ENCODE data around the gene KCNMA1. TPM values are rescaled to one million over a fixed set of nuclear protein-coding genes. Genes with fewer than 3 reads are reported as not detected.
A peak's percentile ranks its signal among the peaks of the same experiment; 100 is the strongest.

The KCNMA1 gene
- total RNA-seq, 1 experiment from 2014 or later = 139 TPM

DNA sequence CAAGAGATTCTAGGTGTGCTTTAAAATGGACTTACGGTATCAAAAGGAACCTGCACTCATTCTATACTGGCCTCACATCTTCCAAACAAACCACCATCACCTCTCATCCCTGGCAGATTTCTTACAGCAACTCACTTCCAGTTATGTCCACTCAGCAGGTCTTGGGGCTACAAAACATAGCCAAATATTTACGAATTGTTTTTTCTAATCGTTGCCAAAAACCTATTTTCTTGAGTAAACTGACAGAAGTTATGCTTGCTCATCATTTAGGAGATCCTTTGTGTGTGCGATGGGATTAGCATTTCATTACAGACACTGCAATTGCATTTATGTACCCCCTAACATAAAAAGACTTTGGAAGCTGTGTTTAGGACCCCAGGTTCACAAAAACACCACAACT lies 2.7 kb downstream of the KCNMA1 start:
- DNase-seq (ENCODE audit: low read depth) = no peak

DNA sequence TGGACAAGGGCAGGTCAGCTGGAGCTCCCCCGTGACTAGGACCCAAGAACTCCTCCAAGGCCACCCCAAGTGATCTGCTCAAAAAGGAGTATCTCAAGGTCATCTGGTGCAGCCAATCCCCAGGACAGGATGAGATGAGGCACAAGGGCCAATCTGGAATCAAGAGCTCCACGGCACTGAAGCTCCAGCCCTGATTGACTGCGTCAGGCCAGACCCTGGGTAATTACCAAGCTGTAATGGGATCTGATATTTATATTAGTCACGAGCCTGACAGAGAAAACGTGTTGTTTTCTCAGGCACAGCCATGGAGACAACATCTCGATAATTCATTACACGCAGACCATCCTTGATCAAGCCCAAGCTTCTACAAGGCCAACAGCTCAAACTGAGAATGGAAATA lies 4.2 kb downstream of the KCNMA1 start:
- peak; percentile 37 for DNase-seq (ENCODE audit: low read depth)

DNA sequence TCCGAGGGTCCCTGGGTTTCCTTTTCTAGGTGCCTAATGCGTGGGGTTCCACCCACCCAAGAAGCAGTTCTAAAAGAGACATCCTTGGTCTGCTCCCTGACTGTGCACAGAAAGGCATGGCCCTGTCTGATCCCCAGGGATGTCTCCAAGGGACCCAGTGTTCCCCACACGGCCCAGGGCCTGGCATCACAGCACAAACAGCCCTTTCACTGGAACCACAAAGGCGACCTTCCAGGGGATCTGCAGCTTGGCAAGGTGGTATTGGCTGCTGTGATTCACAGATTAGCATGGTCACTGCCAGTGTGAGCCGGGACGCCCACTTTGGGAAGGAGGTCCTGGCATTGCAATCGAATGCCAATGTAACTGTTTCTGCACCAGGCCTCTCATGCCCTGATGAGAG lies 6.4 kb downstream of the KCNMA1 start:
- DNase-seq (ENCODE audit: low read depth) = no peak

DNA sequence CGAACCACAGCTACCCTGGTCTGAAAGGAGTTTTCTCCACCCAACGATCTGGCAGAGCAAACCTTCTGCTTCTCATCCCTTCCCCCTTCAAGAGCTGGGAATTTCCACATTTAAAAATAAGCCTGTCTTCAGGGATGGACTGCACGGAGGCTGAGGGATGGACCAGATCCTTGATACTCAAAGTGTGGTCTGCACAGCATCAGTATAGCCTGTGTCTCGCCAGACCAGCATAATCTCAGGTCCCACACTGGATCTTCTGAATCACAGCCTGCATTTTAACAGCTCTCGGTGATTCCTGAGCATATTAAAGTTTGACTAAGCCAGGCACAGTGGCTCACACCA lies 7.1 kb downstream of the KCNMA1 start:
- DNase-seq (ENCODE audit: low read depth) = no peak

DNA sequence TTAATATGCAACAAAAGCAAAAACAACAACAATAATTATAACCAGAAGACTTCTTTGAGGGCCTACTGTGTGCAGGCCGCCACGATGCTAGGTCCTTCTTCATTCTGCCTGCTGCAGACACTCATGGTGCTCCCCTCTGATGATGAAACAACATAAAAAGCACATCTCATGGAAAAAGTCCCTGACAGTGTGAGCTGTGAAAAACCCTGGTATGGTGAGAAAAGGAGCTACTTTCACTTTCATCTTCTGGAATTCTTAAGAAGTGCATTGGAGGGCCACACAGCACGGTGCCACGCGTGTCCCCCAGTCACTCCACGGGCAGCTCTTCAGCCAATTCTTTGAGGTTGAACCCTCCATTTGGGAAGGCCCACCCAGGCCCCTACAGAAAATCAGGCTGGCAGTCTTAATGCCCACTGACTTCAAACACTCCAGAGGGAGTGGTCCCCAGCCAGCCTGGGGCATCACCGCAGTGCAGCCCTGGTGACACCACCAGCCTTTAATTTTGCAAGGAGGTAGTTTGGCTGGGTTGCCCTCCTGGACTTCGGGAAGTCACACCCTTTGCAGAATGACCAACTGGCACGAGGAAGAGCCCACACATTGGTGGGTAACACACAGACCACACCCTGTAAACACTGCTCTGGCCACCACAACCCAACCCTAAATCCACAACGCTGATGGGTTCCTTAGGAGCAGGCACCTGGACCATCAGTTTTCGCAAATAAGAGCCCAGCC lies 7.7 kb downstream of the KCNMA1 start:
- no peak for DNase-seq (ENCODE audit: low read depth)

DNA sequence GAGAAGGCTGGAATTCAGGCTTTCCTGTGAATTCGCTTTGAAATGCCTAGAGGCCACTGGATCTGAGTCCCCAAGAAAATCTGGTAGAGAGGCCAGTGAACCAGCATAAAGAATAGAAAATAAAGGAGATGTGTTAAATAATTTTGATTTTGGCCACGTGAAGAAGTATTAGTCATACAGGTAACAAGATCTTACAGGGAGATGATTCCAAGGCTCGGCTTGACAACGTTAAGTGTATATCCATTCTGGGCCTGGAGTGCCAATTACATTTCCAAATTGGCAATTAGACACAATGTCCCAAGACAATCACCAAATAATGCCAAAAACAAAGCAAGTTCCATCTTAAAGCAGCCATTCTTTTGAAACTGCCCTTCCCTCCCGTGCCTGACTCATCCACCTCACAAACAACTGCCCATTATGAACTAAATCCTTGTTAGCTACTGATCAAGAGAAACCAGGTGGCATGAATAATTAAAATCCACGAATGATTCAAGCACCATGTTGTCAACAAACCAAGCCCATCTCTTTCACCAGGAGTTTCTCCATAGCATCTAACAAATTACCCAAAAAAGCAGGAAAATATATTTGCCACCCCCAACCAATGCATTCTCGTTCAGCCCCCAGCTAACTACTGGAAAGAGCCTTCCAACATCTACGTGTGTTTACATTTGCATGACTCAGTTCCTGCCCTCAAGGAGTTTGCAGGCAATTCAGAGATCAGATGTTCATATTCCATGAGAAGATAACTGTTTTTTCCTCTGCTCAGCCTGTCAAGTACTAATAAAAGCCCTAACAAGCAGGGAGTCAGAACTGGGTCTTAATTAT lies 8.5 kb downstream of the KCNMA1 start:
- peak; percentile 89 for DNase-seq (ENCODE audit: low read depth)

DNA sequence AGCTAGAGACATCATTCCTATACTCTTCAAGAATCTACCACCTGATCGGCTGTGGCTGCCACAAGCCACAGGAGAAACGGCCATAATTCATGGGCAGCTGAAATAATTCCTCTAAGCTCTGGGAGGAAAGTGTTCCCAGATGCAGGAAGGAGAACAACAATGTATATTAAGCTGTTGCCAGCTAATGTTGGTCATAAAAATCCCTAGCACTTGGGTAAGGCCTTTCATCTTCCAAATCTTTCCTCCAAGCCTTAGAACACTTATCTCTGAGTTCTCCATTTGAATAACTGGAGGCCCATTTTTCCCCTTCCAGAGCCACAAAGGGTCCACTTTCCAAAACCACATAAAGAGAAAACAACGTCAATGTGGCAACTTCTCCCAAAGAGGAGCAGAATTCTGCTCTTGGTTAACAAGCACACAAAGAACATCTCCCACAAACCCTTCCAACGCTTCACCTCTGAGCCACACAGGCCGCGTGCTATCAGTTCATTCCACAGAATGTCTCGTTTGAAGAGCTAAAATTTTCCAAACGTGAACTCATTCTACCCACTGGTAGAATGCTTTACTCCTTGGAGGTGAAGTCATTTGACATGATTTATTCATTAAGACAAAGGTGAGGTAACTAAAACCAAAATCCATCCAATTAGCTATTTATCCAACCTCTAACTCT lies 11.2 kb downstream of the KCNMA1 start:
- DNase-seq (ENCODE audit: low read depth) = peak; percentile 49

DNA sequence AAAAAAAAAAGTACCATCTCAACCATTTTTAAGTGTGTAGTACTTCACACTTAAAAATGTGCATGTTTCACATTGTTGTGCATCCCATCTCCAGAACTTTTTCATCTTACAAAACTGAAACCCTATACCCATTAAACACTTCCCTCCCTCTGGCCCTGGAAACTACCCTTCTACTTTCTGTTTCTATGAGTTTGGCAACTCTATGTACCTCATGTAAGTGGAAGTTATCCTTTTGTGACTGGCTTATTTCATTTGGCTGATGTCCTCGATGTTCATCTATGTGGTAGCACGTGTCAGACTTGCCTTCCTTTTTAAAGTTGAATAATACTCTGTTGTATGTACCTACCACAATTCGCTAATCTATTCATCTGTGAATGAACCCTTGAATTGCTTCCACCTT lies 12.2 kb downstream of the KCNMA1 start:
- no peak for DNase-seq (ENCODE audit: low read depth)

DNA sequence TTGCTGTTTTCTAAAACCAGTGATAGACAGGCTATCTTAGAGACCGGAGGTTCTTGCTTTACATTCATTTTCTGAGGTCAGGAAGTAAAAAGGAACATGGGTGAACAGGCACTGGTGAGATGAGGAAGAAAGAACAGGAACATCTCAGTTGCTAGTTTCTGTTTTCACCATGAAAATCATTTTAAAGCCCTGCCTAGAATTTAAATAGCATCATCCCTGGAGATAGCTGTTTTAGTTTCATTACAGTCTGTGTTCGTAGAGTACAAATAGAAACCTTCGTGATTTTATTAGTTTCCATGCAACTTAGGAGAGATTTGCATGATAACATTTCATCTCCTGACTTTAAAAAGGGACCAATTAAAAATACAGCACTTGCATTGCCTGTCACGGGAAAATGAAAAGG lies 14.7 kb downstream of the KCNMA1 start:
- no peak for DNase-seq (ENCODE audit: low read depth)

DNA sequence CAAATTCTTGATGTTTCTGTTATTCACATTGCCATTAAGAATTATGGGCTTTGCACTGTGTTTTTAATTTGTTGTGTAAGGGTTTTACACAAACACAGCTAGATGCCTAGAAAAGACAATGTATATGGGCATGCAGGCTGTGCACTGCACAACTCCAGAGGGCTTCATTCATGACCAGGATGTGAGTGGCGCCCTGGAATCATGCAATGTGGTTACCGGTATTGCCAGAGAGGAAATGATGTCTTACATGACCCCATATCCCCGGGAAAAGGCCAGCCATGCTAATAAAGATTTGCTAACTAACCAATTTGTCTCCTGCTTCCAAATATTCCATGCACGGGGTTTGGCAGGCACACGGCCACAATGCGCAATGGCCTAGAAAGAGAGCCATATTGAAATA lies 16.9 kb downstream of the KCNMA1 start:
- peak; percentile 84 for DNase-seq (ENCODE audit: low read depth)

DNA sequence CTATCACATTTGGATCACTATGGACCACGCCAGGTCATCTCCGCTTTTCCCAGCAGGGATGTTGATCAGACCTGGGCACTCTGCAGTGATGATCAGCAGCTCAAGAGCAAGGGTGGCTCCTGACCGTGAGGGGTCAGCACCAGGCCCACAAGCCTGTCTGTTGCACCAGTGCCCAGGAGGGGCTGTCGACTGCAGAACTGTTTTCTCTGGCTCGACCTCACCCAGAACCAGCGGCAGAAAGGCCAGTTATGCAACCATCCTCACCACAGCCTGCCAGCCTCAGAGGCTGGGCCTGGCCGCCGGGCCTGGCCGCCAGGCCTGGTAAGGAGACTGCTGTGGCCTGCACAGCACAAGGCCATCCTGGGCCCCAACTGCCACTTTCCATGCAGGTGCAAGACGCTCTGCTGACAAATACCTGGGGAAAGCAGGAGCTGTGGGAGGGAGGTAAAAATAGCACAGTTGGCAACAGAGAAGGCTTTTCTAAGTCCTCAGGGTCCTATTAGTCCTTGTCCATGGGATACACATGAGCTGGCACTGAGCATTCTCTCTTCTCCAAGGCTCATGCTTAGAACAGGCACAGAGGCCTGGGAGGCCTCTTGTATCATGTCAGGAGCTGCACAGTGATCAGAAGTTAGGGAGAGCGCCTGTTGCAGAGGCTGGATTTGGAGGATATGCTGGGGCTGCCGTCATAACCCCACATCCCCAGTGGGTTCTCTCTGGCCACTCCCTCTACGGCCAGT lies 17.5 kb downstream of the KCNMA1 start:
- no peak for DNase-seq (ENCODE audit: low read depth)

DNA sequence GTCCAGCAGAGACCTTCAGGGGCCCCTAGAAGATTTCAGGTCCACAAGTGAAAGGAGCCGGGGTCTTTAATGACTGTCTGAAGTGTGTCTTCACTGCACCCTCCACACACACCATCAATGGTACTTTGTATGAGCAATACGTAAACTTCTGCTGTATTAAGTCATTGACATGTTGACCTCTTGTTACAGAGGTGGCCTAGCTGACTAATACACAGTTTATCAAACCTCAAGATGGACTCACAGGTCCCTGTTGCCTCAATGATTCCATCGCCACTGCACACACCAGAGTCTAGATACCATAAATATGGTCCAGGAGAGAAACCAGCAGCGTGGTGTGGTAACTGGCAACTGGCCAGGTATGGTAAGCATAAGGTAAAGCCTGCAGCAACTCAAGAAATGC lies 19.5 kb downstream of the KCNMA1 start:
- DNase-seq (ENCODE audit: low read depth) = no peak

DNA sequence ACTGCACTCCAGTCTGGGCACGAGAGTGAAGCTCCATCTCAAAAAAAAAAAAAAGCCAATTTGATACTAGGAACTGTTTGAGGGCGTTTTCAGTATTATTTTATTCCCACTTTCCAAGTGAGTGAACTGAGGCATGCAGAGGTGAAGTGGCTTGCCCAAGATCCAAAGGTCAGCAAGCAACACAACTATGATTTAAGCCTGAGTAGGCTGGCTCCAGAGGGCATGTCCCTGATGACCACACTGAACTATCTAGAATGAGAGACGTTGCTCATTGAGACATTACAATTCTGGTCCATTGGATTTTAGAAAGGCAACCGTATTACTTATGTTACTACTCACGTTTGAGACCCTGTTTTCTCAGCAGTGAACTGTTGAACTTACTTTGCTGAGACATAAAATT lies 20.8 kb downstream of the KCNMA1 start:
- no peak for DNase-seq (ENCODE audit: low read depth)

DNA sequence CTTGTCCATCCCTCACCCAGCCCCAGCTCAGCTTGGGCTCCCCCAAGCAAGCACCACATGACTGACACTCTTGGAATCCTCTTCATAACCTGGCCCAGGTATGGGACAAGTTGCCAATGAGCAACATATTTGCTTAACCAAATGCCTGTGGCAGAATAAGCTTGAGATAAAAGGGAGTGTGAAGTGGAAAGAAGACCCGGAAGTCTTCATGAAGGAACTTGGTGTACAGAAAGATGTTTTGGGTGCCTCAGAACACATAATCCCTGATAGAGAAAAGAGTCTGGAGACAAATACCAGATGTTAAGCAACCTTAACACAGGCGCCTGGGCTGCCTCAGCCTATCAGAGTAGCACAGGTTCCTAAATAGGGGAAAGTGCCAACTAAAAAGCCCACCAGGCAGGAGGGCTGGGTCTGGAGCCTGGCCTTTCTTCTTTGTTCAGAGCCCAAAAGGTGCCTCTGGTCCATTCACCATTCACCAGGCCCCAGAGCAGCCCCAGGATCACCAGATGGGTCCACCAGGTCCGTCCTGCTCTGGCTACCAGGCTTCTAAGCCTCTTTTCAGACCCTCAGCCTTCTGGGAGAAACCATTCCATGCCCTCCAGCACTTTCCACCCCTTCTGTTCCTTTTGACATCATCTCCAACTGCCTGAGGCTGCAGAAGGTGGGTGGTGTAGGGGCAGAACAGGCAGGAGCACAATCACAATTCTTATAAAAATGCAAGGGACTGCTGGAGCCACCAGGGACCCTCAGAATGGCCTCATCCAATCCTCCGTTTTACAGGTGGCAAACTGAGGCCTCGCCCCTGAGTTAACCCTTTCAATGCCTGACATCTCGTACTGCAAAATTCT lies 22.6 kb downstream of the KCNMA1 start:
- DNase-seq (ENCODE audit: low read depth) = no peak

DNA sequence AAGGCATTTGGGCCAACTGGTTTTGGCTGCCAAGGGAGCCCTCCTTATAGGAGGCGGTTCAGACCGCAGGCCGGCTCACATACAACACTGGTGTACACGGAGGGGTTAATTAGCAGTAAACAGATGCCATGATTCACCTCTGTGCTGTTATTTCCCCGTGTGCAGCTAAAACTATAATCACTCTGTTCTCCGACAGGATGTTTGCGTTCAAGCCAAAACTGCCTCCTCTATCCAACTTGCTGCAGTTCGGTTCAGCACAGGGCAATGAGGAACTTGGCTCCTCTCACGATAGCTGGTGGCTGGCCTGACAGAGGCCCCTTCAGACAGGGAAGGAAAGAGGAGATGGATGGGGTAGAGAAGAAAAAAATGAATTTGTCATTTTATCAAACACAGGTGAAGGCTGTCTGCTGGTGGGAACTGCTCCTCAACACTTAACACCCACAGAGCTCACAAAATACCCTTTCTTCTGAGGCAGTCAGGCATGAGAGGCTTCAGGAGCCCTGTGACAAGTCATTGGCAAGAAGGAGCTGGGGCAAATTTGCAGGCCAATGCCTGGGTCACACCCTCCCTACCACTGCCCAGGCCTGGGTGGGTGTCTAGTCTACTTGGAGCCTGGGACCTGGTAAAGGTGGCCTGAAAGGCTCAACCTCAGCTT lies 24.0 kb downstream of the KCNMA1 start:
- no peak for DNase-seq (ENCODE audit: low read depth)

DNA sequence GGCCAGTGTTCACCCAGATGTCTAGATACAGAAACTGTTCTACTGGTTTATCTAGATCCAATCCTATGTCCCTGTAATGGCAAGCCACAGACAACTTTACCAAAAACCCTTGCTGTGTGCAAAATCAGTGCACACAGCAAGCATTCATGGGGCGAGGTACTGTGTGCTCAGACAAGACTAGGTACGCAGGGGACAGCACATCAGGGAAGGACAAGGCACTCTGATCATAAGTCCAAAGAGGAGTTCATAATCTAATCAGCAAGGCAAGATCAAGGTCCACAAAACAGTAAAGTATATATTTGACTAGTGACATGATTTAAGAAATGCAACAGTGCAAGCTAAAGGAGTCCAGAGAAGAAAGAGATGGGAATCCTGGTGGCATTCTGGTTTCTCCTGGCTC lies 25.9 kb downstream of the KCNMA1 start:
- DNase-seq (ENCODE audit: low read depth) = no peak

DNA sequence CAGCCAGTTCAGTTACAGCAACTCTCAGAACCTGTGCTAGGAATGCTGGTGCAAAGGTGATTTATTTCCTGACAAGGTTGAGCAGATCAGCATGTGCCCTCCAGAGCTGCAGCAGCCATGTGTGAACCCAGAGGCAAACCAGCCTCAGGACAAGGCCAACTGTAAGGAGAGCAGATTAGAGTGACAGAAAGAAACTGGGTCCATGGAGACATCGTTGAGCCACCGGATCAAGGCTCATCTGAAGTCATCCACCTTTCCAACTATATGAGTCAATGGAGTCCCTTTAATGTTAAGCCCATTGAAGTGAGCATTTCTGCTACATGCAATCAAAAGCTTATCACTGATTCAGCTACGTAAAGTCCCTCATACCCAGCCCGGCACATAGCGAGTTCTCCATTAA lies 26.4 kb downstream of the KCNMA1 start:
- DNase-seq (ENCODE audit: low read depth) = no peak

DNA sequence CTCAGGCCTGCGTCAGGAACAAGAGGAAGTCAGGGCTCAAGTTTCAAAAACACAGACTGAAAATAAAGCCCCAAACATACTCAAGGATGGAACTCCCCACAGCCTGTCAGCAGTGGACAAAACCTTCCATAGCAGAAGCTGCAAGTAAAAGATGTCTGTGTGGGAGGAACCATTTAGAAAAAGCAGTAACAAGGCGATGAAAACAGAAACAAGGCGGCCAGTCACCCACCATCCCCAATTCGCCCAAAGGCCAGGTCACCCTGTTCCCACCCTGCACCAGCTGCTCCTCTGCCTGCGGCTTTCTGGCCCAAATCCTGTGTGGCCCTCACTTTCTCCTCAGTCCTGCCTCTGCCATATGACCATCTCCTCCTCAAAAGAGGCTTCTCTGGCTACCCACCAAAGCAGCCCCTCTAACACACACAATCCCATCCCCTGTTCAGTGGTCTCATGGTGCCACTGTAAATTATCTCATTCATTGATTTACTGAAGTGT lies 27.8 kb downstream of the KCNMA1 start:
- DNase-seq (ENCODE audit: low read depth) = no peak

DNA sequence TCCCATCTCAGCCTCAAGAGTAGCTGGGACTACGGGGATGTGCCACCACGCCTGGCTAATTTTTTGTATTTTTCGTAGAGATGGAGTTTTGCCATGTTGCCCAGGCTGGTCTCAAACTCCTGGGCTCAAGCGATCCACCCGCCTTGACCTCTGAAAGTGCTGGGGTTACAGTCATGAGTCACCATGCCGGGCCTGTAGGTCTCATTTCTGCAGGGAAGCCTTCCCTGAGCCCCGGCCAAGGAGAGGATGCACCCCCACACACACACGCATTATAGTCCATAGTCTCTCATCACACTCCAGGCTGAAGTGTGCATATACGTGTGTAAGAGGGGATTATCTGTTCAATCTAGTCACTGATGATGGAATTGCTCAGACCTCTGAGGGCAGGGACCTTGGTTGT lies 29.3 kb downstream of the KCNMA1 start:
- no peak for DNase-seq (ENCODE audit: low read depth)

DNA sequence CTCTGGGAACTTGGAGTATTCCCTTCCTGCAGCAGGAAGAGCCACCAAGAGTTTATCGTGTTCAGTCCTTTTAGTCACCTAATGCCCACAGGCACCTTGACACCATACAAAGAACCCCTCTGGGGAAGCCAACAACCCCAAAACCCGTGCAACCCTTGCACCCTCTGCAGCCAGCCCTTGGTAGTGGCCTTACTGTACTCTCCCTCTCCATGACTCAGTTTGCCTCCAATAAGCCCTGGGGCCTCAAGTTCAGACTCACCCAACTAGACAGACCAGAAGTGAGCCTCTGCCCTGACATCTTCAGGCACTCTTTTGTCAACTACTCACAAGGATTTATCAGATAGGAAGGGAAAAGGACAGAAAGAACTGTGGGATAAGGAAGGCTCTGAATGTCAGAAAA lies 30.9 kb downstream of the KCNMA1 start:
- DNase-seq (ENCODE audit: low read depth) = no peak

All from HT1080 (cell line).